GM23338 (cell line): ENCODE measurements around the gene CLCN2. TPM values are rescaled to one million over a fixed set of nuclear protein-coding genes. Genes with fewer than 3 reads are reported as not detected.
"Not testable (repeated sequence)": the region's sequence is repeated elsewhere in the genome, so short reads cannot be mapped to it uniquely, and the experiment has no call there.

Experiments used
- ATAC-seq: fragments of 200-7000 bp; cut with Tn5 transposase; 3 replicates; pipeline ENCODE4 v1.9.1; 2020
- DNase-seq: peaks from one replicate; pipeline ENCODE4 v3.0.0-alpha.2; 2015; ENCODE audit warnings: low spot score
- H2AFZ ChIP-seq: fragments of 200-600 bp; sonication (generic); 2 replicates; pipeline ENCODE4 v1.8.0; 2016; ENCODE audit warnings: antibody characterized with exemption, mild to moderate bottlenecking, moderate library complexity
- H3F3A ChIP-seq: fragments of 200-600 bp; sonication (generic); replicated peaks from 2 replicates; pipeline ENCODE4 v1.8.0; 2017; ENCODE audit warnings: antibody characterized with exemption, mixed run types, low read depth
- H3K27ac ChIP-seq: fragments of 200-600 bp; sonication (generic); 2 replicates; pipeline ENCODE4 v1.6.1; 2016; ENCODE audit warnings: low read depth
- H3K27me3 ChIP-seq: fragments of 200-600 bp; sonication (generic); 2 replicates; pipeline ENCODE4 v1.8.0; 2016; ENCODE audit warnings: mild to moderate bottlenecking, mixed run types, moderate library complexity; ENCODE audit not compliant: insufficient read depth
- H3K36me3 ChIP-seq: fragments of 200-600 bp; sonication (generic); 2 replicates; pipeline ENCODE4 v1.8.0; 2016; ENCODE audit warnings: mild to moderate bottlenecking; ENCODE audit not compliant: insufficient read depth
- H3K4me1 ChIP-seq: fragments of 200-600 bp; sonication (generic); 2 replicates; pipeline ENCODE4 v1.8.0; 2016; ENCODE audit warnings: mild to moderate bottlenecking, moderate library complexity; ENCODE audit not compliant: insufficient read depth
- H3K4me2 ChIP-seq: fragments of 200-600 bp; sonication (generic); 2 replicates; pipeline ENCODE4 v1.7.1; 2017; ENCODE audit warnings: mixed run types
- H3K4me3 ChIP-seq: fragments of 200-600 bp; sonication (generic); 2 replicates; pipeline ENCODE4 v1.6.1; 2016; ENCODE audit warnings: mixed run types
- H3K79me2 ChIP-seq: fragments of 200-600 bp; sonication (generic); replicated peaks from 2 replicates; pipeline ENCODE4 v1.8.0; 2017; ENCODE audit warnings: mild to moderate bottlenecking; ENCODE audit not compliant: insufficient read depth
- H3K9me2 ChIP-seq: fragments of 200-600 bp; sonication (generic); 2 replicates; pipeline ENCODE4 v1.8.0; 2017; ENCODE audit not compliant: insufficient read depth
- H4K20me1 ChIP-seq: fragments of 200-600 bp; sonication (generic); replicated peaks from 2 replicates; pipeline ENCODE4 v1.8.0; 2017; ENCODE audit warnings: mild to moderate bottlenecking; ENCODE audit not compliant: insufficient read depth
- H3K27ac Mint-ChIP-seq: 2 replicates; pipeline ENCODE4 v1.8.0; 2020; ENCODE audit warnings: inconsistent platforms, mild to moderate bottlenecking, moderate library complexity, mixed read lengths
- H3K27me3 Mint-ChIP-seq: 3 replicates; pipeline ENCODE4 v1.8.0; 2022; ENCODE audit warnings: low read depth, mild to moderate bottlenecking, moderate library complexity, mixed read lengths, inconsistent platforms; ENCODE audit not compliant: insufficient read depth, poor library complexity
- H3K36me3 Mint-ChIP-seq: 3 replicates; pipeline ENCODE4 v1.8.0; 2021; ENCODE audit warnings: low read depth, mild to moderate bottlenecking, inconsistent platforms, moderate library complexity, mixed read lengths
- H3K4me1 Mint-ChIP-seq: 3 replicates; pipeline ENCODE4 v1.8.0; 2020; ENCODE audit warnings: mild to moderate bottlenecking, inconsistent platforms, mixed read lengths
- H3K4me3 Mint-ChIP-seq: 3 replicates; pipeline ENCODE4 v1.8.0; 2021; ENCODE audit warnings: moderate library complexity, mild to moderate bottlenecking, inconsistent platforms, mixed read lengths
- H3K9me3 Mint-ChIP-seq: 3 replicates; pipeline ENCODE4 v1.8.0; 2020; ENCODE audit warnings: moderate library complexity, mild to moderate bottlenecking, inconsistent platforms, mixed read lengths
- CREB1 ChIP-seq: fragments of 250-450 bp; sonication (Bioruptor Pico); IDR thresholded peaks from 2 replicates; pipeline ENCODE4 v1.5.0; 2020; ENCODE audit warnings: low read depth, mild to moderate bottlenecking, moderate library complexity
- EZH2 ChIP-seq: fragments of 200-600 bp; sonication (generic); IDR thresholded peaks from one replicate; pipeline ENCODE4 v1.8.0; 2017; ENCODE audit warnings: antibody characterized with exemption, mild to moderate bottlenecking, low read depth; ENCODE audit not compliant: unreplicated experiment
- EZH2phosphoT487 ChIP-seq: fragments of 200-600 bp; sonication (generic); IDR thresholded peaks from one replicate; pipeline ENCODE4 v1.8.1; 2018; ENCODE audit warnings: antibody characterized with exemption; ENCODE audit not compliant: unreplicated experiment
- JUNB ChIP-seq: IDR thresholded peaks from one replicate; pipeline ENCODE4 v1.6.1; 2016; ENCODE audit warnings: antibody characterized with exemption; ENCODE audit not compliant: unreplicated experiment
- NANOG ChIP-seq: IDR thresholded peaks from 2 replicates; pipeline ENCODE4 v1.6.1; 2016; ENCODE audit warnings: antibody characterized with exemption, borderline replicate concordance
- POLR2AphosphoS5 ChIP-seq: IDR thresholded peaks from 2 replicates; pipeline ENCODE4 v1.6.1; 2016; ENCODE audit warnings: antibody characterized with exemption, low read depth
- REST ChIP-seq: IDR thresholded peaks from one replicate; pipeline ENCODE4 v1.6.1; 2018; ENCODE audit warnings: antibody characterized with exemption; ENCODE audit not compliant: unreplicated experiment
- polyA plus RNA-seq: library from polyadenylated mRNA; unstranded; fragments of >200 nt; fragmentation: Nextera tagmentation; extraction: Ambion mirVana; gene quantifications from 2 replicates; pipeline ENCODE4 v1.2.1, GENCODE V29; 2016
- total RNA-seq: library from RNA; depleted of rRNA; stranded (reverse); fragments of >200 nt; shearing (Covaris generic); gene quantifications from 2 replicates; pipeline ENCODE4 v1.2.3, GENCODE V29; 2014
- TF ChIP-seq, protein P1 (sequence below): fragments of 250-450 bp; sonication (Bioruptor Pico); IDR thresholded peaks from 2 replicates; pipeline ENCODE4 v1.5.0; 2020; ENCODE audit warnings: mild to moderate bottlenecking, moderate library complexity
- TF ChIP-seq, protein P2 (sequence below), 2 experiments: fragments of 200-600 bp in 1 of 2; sonication (generic) in 1 of 2; conservative IDR thresholded peaks; 2 replicates each; pipeline versions ENCODE4 v1.5.1 to v1.6.1; 2016 to 2017; ENCODE audit warnings: antibody characterized with exemption in 2 of 2, low read depth in 2 of 2, mild to moderate bottlenecking in 2 of 2, moderate library complexity in 1 of 2

The CLCN2 gene
- total and polyA plus RNA-seq, 2 experiments from 2014 or later: 7.0 to 9.2 TPM

DNA sequence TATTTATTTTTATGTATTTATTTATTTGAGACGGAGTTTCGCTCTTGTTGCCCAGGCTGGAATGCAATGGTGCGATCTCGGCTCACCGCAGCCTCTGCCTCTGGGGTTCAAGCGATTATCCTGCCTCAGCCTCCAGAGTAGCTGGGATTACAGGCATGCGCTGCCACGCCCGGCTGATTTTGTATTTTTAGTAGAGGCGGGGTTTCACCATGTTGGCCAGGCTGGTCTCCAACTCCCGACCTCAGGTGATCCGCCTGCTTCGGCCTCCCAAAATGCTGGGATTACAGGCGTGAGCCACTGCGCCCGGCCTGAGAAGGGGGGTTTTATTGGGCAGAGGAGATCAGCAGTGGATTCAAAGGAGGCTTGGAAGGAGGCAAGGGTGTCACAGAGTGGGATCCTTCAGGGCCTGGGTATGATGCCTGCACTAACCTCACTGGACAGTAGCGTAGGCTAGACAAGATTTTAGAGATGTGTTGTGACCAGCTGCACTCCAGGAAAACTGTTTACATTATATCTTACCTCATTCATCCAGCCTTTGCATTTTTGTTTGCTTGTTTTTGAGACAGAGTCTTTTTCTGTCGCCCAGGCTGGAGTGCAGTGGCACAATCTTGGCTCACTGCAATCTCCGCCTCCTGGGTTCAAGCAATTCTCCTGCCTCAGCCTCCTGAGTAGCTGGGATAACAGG, 21.8 kb downstream of the CLCN2 start:
- ATAC-seq, H3K4me3 ChIP-seq, H3K9me2 ChIP-seq, H3K27ac Mint-ChIP-seq, H3K9me3 Mint-ChIP-seq, DNase-seq, H2AFZ ChIP-seq, H3K36me3 ChIP-seq, H3K4me3 Mint-ChIP-seq, H3K4me2 ChIP-seq, H3K27ac ChIP-seq, H3K27me3 ChIP-seq: not testable (repeated sequence)
- H3K4me1 ChIP-seq: peaks cover 27% of the 10 kb centered on the region
- peaks cover 22% of the 10 kb centered on the region for H3F3A ChIP-seq
- H3K79me2 ChIP-seq: peaks cover 28% of the 10 kb centered on the region
- Mint-ChIP-seq H3K36me3 (peaks cover 21% of the 10 kb centered on the region), H3K27me3 (peaks cover 30% of the 10 kb centered on the region), H3K4me1 (peaks cover 41% of the 10 kb centered on the region)
- peaks cover 17% of the 10 kb centered on the region for H4K20me1 ChIP-seq

GRCh38 chr3:184339001-184339400, 22.4 kb downstream of the CLCN2 start:
- no peak for TF ChIP-seq NANOG
- no peak for TF ChIP-seq EZH2phosphoT487
- TF ChIP-seq, protein P1, sequence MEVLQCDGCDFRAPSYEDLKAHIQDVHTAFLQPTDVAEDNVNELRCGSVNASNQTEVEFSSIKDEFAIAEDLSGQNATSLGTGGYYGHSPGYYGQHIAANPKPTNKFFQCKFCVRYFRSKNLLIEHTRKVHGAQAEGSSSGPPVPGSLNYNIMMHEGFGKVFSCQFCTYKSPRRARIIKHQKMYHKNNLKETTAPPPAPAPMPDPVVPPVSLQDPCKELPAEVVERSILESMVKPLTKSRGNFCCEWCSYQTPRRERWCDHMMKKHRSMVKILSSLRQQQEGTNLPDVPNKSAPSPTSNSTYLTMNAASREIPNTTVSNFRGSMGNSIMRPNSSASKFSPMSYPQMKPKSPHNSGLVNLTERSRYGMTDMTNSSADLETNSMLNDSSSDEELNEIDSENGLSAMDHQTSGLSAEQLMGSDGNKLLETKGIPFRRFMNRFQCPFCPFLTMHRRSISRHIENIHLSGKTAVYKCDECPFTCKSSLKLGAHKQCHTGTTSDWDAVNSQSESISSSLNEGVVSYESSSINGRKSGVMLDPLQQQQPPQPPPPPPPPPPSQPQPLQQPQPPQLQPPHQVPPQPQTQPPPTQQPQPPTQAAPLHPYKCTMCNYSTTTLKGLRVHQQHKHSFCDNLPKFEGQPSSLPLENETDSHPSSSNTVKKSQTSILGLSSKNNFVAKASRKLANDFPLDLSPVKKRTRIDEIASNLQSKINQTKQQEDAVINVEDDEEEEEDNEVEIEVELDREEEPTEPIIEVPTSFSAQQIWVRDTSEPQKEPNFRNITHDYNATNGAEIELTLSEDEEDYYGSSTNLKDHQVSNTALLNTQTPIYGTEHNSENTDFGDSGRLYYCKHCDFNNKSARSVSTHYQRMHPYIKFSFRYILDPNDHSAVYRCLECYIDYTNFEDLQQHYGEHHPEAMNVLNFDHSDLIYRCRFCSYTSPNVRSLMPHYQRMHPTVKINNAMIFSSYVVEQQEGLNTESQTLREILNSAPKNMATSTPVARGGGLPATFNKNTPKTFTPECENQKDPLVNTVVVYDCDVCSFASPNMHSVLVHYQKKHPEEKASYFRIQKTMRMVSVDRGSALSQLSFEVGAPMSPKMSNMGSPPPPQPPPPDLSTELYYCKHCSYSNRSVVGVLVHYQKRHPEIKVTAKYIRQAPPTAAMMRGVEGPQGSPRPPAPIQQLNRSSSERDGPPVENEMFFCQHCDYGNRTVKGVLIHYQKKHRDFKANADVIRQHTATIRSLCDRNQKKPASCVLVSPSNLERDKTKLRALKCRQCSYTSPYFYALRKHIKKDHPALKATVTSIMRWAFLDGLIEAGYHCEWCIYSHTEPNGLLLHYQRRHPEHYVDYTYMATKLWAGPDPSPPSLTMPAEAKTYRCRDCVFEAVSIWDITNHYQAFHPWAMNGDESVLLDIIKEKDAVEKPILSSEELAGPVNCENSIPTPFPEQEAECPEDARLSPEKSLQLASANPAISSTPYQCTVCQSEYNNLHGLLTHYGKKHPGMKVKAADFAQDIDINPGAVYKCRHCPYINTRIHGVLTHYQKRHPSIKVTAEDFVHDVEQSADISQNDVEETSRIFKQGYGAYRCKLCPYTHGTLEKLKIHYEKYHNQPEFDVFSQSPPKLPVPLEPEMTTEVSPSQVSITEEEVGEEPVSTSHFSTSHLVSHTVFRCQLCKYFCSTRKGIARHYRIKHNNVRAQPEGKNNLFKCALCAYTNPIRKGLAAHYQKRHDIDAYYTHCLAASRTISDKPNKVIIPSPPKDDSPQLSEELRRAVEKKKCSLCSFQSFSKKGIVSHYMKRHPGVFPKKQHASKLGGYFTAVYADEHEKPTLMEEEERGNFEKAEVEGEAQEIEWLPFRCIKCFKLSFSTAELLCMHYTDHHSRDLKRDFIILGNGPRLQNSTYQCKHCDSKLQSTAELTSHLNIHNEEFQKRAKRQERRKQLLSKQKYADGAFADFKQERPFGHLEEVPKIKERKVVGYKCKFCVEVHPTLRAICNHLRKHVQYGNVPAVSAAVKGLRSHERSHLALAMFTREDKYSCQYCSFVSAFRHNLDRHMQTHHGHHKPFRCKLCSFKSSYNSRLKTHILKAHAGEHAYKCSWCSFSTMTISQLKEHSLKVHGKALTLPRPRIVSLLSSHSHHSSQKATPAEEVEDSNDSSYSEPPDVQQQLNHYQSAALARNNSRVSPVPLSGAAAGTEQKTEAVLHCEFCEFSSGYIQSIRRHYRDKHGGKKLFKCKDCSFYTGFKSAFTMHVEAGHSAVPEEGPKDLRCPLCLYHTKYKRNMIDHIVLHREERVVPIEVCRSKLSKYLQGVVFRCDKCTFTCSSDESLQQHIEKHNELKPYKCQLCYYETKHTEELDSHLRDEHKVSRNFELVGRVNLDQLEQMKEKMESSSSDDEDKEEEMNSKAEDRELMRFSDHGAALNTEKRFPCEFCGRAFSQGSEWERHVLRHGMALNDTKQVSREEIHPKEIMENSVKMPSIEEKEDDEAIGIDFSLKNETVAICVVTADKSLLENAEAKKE (CRISPR knock-in tag): no peak
- no peak for TF ChIP-seq JUNB
- TF ChIP-seq CREB1 (CRISPR knock-in tag): no peak
- TF ChIP-seq POLR2AphosphoS5: no peak
- TF ChIP-seq, protein P2, sequence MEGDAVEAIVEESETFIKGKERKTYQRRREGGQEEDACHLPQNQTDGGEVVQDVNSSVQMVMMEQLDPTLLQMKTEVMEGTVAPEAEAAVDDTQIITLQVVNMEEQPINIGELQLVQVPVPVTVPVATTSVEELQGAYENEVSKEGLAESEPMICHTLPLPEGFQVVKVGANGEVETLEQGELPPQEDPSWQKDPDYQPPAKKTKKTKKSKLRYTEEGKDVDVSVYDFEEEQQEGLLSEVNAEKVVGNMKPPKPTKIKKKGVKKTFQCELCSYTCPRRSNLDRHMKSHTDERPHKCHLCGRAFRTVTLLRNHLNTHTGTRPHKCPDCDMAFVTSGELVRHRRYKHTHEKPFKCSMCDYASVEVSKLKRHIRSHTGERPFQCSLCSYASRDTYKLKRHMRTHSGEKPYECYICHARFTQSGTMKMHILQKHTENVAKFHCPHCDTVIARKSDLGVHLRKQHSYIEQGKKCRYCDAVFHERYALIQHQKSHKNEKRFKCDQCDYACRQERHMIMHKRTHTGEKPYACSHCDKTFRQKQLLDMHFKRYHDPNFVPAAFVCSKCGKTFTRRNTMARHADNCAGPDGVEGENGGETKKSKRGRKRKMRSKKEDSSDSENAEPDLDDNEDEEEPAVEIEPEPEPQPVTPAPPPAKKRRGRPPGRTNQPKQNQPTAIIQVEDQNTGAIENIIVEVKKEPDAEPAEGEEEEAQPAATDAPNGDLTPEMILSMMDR (conservative IDR thresholded peaks at IDR 0.05; ENCODE audit: low read depth in 2 of 2): no peak
- TF ChIP-seq EZH2: no peak
- no peak for TF ChIP-seq REST
- Histone ChIP-seq H3F3A (peaks cover 26% of the 10 kb centered on the region), H3K36me3 (0 out of 2 replicates have a peak, but pooled peaks cover 4% of the 10 kb centered on the region), H3K9me2 (no peaks in the 10 kb centered on the region), H2AFZ (no peak overlapping the region), H3K4me2 (peak overlapping the region; percentile 90), H4K20me1 (peaks cover 17% of the 10 kb centered on the region), H3K4me3 (peak overlapping the region; percentile 57), H3K27ac (no peak overlapping the region), H3K79me2 (peaks cover 28% of the 10 kb centered on the region), H3K4me1 (peaks cover 27% of the 10 kb centered on the region), H3K27me3 (no peaks in the 10 kb centered on the region)
- no peak overlapping the region for H3K27ac Mint-ChIP-seq
- peaks cover 42% of the 10 kb centered on the region for H3K4me1 Mint-ChIP-seq
- DNase-seq: peak; percentile 40
- peaks cover 32% of the 10 kb centered on the region for H3K27me3 Mint-ChIP-seq
- H3K4me3 Mint-ChIP-seq: peak overlapping the region; percentile 59
- H3K36me3 Mint-ChIP-seq: peaks cover 27% of the 10 kb centered on the region
- no peak for ATAC-seq
- H3K9me3 Mint-ChIP-seq: peaks cover 3% of the 10 kb centered on the region; the same call in 1 of the 3 replicates
